ENCODE measurements around the gene ADAM33.

- TF ChIP-seq CTCF (IDR thresholded peaks at IDR 0.05) (no peak), POLR2A (IDR thresholded peaks at IDR 0.05) (no peak), EP300 (IDR thresholded peaks at IDR 0.05; ENCODE audit: low read depth) (no peak), POLR2AphosphoS5 (IDR thresholded peaks at IDR 0.05) (no peak)
Observed at GRCh38 chr20:3674447-3674846, 7.4 kb downstream of the ADAM33 start.

Data from transverse colon (tissue), 4 donors.